ENCODE measurements around the gene CAMTA1.

The CAMTA1 gene

DNA sequence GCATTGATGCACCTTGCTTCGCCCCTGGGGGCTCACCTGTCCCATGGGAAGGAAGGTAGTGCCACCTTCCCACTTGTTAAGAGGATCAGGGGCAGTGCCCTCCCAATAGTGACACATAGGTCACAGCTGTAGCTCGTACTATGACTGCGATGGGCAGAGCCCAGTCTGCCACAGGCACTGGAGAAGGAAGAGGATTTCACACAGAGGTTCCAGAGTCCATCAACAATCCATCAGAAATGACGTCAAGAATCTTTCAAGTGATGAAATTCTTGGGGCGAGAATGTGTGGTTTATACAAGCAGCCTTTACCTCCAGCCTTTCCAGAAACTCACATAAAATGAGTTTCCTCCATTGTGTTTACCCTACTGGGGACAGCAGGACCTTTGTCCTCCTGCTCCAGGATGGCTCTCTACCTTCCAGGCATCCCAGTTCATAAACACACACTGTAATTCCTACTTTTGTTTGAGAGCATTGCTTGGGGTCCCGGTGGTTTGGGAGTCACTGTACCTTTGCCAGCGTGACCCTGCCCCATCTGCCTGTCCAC is 725.2 kb downstream of the CAMTA1 start:
- no peak for DNase-seq

DNA sequence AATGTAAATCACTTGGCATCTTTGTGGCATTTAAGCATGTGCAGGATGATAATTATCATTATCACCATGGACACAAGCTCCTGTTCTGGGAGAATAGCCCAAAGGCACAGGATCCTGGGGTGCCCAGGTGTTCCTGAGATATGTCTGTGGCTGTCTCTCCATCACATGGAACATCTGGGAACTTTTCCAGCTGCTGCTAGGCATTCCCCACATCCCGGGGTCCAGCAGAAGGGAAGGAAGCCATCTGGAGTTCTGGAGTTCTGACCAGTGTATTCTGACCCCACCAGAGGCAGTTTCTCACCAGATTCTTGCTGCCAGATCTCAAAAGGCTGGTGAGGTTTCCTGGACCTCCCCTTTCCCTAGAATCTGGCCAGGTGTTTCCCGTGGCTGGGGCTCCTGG is 726.1 kb downstream of the CAMTA1 start:
- DNase-seq, result no peak

DNA sequence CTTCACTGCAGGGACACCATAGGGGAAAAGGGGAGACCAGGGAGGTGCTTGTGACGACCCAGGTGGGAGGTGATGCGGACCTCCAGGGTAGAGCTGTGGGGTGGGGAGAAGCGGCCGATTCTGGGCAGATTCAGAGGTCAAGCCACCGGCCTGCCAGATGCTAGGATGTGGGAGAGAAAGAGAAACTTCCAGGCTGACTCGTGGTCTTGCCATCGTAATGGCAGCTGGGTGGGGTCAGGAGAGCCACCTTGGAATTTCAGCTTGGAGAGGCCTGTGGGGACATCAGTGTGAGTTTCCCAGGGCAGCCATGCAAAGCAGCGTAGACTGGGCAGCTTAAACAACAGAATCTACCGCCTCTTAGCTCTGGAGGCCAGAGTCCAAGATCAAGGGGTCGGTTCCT is 727.8 kb downstream of the CAMTA1 start:
- DNase-seq, result no peak

DNA sequence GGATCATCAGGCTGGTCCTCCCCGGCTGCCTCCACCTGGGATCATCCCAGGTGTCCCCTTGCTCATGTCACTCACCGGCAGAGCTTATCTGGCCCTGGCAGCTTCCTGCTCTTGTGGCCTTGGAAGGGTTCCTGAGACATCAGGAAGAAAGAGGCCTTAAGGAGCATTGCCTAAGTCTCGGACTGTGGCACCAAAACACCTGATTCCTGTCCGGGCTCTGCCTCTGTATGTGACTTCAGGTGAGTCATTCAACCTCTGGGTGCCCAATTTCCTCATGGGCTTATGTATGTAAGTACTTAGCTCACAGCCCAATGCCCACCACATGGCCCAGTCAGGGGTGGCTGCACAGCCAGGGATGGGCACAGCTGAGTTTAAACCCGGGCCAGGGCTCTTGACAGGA is 729.9 kb downstream of the CAMTA1 start:
- no peak for DNase-seq

DNA sequence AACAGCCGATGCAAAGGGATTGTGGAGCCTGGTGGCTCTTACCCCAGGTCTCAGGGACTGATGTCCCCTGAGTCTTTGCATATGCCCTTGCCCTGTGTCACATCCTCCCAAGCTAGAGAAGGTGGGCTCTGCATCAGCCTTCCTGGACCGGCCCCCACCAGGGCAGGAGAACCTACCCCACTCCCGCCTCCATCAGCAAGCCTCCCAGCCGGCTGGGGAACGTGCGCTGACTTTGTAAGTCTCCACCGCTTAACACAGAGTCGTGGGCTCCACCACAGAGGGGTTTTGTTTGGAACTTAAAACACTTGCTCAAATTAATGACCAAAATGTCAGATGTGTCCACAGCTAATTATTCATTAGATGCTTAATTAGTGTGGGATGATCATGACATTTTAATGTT is 730.6 kb downstream of the CAMTA1 start:
- no peak for DNase-seq

DNA sequence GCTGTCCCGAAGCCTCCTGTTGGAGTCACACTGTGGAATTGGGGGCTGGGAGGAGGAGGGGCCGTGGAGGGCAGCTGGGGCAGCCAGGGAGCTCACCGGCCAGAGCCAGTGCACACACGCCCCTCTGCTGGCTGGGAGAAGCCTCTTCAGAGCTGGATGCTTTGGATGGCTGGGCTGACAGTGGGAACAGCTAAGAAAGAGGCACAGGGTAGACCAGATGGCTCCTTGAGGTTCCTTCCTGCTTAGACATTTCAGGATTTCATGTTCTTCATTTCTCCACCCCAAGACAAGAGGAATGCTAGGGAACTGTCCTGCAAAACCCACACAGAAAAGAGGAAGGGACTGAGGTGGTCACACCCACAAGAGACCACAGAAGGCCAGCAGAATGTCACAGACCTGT is 731.1 kb downstream of the CAMTA1 start:
- DNase-seq, result no peak

DNA sequence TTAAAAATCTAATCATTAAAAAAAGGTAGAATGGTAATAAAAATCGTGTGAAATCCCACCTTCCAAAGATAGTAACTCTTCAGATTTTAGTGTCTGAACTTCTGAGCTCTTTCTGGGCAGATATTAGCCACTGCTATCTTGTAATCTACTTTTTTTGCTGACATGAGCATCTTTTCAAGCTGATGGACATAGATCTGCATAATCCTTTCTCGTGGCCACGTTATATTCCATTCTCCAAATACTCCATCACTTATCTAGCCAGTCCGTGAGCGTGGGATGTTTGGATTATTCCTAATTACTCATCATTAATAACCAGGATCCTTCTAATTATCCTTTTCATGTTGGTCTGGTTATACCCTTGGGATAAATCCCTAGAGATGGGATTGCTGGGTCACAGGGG is 731.7 kb downstream of the CAMTA1 start:
- no peak for DNase-seq

DNA sequence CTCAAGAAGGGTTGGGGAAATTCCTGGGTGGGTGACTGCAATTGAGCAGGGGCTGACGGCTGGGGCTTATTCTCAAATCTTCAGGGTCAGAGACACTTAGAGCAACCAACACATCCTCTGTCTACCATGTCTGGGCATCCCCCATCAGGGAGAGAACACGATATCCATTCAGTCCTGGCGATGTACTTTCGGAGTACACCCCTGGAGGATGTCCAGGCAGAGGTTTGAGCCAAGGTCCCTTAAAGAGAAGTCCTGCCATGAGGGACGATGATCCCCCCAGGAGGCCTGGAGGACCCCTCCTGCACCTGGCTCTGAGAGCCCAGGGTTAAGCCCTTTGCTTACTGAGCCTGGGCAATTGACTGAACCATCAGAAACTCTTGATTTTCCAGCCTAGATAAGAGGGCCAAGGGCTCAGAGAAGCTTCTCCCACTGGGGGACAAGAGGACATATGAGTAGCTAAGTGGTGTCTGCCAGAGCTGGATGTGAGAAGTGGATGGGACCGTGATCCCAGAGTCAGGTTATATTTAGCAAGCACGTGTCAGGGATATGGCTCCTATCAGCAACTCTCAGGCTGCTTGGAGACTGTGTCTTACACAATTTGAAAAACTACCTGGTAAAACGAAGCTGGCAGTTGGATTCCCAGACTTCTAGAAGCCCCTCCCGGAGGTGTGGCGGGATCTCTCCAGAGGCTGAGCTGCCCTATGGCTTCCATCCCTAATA is 732.5 kb downstream of the CAMTA1 start:
- DNase-seq, result no peak

DNA sequence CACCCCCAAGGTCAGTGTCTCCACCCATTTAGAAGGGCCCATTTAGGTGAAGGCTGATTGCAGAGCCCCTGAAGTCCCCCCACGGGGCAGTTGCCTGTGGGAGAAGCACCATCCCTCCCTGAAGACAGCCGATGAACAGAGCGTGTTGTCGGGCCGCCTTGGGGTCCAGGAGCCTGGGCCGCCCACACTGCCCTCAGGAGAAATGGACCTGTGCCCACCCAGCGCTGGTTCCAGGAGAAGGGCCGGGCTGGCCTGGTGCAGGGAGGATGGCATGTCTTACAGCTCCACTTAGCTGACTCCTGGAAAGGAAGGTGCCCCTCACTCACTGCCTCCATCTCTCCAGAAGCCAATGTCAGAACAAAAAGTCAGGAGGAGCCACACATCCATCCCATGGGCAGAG is 733.2 kb downstream of the CAMTA1 start:
- DNase-seq, result no peak

DNA sequence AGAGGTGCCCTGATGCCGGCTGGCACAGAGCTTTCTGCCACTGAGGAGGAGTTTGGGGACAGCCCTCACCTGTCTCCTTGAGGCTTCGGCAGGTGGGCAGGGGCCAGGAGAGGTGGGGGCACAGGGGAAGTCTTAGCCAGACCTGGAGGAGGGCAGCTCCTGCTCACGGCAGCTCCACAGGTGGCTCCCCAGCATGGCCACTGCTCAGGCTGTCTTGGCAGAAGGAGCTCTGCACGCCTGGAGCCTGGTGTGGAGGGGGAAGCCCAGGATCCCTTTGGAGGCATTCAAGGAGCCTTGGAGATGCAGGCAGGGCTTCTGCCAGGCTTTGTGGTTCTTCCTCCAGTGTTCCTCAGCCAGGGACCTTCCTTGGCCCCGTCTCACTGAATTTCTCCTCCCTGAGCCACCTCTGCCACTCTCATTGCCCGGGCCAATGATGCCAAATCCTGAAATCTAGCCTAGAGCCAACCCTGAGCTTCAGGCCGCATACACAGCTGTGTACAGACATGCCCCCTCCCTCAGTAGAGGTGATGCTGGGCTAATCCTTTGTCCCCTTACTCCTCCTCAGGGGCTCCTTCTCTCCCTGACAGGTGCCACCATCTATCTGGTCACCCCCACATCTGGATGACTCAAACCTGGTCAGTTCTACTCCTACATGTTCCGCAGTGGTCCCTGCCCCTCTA is 734.1 kb downstream of the CAMTA1 start:
- DNase-seq, result no peak

DNA sequence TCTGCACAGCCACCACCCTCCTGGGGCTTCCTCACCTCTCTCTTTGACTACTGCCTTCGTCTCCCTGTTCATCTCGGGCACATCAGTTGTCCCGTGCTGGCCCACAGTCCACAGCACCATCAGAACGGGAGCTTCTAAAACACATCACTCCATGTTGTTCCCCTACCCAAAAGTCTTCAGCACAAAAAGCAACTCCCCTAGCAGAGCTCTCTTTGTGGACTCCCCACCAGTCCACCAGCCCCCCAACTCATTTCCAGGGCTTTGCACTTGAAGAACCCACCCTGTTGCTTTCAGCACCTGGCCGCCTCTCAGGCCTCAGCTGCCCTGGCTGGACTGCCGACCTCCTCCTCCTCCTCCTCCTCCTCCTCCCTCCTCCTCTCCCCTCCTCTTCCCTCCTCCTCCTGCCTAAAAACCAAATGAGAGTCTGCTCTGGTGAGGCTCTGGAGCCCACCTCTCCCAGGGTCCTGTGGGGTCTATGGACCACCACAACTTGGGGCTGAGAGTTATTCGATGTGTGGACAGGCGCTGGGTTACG is 734.7 kb downstream of the CAMTA1 start:
- DNase-seq, result no peak

DNA sequence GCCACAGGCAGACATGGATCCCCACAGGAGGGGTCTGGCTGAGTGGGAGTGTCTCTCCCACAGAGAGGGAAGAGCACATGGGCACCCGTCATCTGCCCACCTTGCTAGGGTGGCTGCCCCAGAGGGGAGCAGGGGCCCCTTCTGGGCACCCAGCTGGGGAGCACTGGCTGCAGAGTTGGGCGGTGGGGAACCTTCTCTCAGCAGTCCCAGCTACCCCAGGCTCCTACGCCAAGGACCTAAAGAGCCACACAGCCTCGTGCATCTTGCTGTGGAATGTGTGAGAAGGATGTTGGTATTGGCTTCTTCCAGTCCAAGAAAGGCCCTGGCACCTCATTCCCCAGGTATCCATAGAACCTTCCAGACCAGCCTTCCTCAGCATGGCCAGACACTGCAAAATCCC is 735.2 kb downstream of the CAMTA1 start:
- DNase-seq, result no peak

DNA sequence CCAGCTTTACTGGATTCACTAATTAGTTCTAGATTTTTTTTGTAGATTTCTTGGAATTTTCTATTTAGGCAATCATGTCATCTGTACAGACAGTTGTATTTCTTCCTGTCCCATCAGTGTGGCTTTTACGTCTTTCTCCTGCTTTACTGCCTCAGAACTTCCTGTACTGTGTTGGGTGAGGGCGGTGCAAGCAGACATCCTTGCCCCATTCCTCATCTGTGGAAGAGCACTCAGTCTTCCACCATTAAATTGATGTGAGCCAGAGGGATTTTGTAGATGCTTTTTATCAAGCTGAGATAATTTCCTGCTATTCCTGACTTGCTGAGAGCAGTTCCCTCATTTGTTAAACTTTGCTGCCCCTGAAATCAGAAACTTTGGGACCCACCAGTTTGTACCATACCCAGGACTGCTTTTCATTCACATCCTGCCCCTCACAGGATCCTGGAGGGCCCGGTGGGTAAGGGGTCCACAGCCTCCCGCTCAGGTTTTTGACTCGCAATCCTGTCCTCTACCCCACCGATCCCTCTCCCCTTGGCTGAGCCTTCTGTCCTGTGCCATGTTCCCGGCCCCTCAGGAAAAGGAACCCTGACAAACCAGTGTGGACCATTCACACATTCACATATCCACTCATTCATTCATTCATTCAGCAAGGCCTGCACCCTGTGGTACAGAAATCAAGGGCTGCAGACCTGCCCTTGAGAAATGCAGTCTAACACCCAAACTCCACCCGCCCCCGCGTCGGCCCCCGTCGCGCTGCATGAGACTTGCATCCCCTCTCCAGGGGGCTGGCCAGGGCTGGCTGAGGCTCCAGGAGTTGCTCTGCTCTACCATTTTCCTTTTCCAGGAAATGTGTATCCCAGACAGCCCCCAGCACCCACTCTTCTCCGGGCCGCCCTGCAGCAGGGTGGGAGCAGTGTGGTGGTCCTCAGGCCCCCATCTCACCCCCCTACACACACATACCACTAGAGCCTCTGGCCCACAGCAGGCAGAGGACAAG is 739.4 kb downstream of the CAMTA1 start:
- no peak for DNase-seq

DNA sequence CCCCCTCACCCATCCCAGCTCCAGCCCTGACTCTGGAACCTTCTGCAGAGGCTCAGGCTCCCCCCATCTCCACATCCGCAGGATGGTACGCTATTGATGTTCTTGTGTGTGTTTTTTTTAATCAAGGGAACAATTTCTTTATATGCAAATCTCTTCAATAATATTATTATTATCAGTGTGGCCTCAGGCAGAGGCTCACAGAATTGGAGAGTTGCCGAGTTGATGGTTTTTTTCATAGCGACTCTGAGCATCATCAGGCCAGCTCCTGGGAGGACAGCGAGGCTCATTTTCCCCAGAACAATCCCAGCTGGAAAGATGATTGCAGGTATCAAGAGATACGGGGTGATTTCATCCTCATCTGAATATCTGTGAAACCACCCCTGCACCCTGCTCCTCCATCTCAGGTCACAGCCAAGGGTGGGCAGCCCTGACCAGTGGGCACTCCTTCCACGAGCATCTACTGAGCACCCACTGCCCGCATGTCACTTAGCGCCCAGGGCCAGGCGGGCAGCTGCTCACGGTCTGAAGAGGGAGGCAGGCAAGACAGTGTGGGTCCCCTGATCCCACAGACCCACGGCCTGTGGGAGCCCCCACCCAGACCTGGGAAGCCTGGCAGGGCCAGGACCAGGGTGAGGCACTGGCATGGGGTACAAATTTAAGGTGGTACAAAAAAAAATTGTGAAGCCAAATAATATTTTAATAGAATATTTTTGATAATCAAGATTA is 740.2 kb downstream of the CAMTA1 start:
- no peak for DNase-seq

DNA sequence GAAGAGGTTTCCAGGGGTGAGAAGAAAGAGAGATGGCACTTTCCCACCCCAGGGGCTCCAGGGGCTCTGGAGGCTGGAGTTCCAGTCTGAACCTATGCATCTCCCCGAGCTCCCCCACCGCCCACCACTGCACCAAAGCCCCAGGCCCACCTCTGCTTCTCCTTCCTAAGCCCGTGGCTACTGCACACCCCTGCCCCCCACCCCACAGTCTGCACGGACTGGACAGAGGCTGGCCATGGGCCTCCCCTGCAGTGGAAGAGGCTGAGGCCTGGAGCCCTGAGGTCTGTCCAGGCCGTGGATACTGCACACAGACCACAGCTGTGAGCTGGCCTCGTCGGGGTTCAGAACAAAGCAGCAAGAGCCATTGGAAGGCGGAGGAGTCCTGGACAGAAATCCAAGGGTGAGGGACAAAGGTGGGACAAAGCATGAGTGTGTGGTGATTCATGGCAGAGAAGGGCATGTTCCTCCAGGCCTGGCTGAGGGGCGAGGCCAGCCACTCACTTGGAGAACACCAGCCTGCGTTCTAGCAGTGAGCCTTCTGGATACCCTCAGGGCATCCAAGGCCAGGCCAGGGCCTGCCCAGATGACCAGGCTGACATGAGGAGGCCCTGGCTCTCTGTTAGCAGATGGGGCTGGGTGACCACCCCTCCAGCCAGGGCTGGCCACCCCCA is 741.1 kb downstream of the CAMTA1 start:
- DNase-seq, result no peak

DNA sequence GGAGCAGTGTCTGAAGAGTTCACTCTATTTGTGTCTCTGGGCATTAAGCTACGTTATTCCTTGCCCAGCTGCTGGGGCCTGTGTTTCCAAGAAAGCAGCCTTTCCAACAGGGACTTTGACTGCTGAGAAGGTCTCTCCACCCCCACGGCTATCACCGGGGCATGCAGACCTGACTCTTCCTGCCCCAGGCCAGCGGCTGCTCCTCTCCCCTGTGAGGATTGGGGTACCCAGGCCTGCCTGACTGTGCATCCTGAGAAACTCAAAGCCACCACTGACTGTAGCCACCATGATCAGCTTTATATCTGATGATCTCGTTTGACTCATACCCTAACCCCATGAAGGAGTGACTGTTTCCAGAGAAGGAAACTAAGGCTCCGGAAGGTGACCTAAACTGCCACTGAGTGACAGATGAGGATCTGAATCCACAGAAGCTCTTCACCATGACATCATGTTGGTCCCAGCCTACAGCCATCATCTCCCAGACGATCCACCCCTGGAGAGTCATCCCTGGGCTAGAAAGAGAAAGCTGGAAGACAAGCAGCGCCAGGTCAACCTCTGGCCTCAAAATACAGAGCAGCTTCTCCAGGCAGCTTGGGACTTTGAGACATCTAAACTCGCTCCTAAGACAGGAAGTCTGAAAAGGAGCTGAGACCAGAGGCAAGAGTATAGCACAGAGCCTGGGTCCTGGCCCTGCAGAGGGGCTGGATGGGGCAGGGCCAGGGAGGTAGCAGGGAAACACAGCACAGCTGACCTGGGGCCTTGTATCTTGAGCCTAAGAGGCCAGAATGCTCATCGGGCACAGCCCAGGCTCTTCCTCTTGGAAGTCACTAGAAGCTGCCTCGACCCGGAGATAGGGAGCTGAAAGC is 741.8 kb downstream of the CAMTA1 start:
- DNase-seq, result no peak

DNA sequence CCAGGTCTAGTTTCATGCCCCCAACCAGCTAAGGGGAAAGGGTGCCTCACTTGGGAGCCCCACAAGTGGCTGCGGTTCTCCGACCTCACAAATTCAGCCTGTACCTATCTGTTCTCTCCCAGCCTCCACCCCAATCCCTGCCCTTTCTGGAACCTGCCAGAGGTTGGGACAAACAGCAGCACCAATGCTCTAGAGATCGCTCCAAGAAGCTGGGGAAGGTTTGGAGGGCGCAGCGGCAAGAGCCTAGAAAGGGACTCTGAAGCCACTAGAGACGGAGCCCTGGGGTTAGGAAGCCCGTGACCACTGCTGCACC is 742.4 kb downstream of the CAMTA1 start:
- no peak for DNase-seq

DNA sequence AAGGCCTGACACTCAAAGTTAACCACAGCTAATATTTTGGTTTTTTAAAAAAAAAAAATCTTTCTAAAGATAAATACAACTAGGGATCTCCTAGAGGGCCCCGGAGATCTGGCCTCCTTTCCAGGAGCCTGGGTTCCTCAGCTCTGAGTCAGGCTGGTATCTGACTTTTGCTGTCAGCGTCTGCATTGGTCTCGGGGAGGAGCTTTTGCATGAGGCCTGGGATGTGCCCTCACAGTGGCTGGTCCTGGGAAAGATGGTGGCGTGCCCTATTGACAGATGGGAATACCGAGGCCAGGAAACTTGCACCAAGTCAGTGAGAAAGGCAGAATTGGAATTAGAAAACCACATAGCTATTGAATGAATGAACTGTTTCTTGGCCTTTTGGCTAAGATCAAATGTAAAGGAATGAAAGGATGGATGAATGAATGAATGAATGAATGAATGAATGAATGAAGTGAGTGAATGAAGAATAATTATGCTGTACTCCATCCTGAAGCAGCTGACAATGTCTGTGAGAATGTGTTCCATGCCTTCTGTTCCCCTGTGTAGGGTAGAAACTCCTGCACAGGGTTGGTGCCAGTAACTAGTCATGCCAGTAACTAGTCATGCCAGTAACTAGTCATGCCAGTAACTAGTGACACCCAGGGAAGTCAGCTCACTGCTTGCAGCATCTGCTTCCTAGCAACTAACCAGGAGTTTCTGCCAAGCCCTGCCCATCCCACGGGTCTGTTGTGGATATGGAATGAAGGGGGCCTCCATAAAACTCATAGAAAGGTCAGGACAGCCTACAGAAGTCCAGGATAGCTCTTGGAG is 743.3 kb downstream of the CAMTA1 start:
- DNase-seq, result no peak

DNA sequence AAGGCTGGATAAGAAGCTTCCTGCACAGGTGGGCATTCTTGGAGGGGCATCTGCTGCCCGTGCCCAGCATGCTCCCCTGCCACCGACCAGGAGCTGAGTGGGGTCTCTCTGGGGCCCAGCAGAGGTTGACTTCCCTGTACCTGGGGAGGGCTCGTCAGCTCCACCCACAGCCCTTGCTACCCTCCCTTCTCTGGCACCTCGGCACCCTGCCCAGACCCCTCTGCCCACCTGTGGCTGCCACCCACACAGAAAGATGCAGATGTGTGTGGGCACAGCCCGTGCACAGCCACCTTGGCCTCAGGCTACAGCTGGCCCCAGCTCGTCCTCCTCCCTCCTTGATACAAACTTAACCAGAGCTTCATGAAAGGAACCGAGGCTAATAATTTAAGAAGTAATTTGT is 744.7 kb downstream of the CAMTA1 start:
- no peak for DNase-seq
